SU-DHL-6 (cell line): ENCODE data around the gene SYNJ2.

Source experiments
- CTCF ChIP-seq: fragments of 200-600 bp; sonication (generic); IDR thresholded peaks from one replicate; pipeline ENCODE4 v1.5.1; 2017; ENCODE audit warnings: antibody characterized with exemption, mild to moderate bottlenecking, low read length, moderate library complexity; ENCODE audit not compliant: insufficient read depth, poor library complexity, severe bottlenecking
- EZH2phosphoT487 ChIP-seq: fragments of 200-600 bp; sonication (generic), shearing (Covaris generic); conservative IDR thresholded peaks from 2 replicates; pipeline ENCODE4 v1.6.1; 2018; ENCODE audit warnings: mild to moderate bottlenecking, antibody characterized with exemption, low read length, moderate library complexity, mixed read lengths

DNA sequence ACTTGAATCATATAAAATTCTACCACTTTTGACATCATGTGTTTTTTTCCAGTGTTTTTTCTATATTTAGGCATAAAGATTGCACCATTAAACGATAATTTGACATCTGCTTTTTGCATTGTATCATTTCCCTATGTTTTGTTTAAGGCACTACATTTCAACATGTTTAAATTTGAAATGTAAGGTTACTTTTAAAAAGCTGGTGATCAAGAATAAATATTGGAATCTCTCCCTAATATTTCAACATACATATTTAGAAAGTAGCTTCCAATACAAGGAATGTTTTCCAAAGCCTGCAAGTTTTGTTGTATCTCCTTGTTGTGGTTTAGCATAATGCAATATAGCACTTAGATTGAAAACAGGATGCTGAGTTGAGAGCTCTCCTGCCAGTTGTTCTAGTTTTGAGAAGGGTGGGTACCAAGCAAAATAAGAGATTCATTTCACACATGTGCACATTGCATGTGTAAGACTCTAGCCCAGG is 76.5 kb downstream of the SYNJ2 start:
- TF ChIP-seq CTCF (no peak), EZH2phosphoT487 (no peak)
